Globus pallidus (tissue), 1 donor: ENCODE data around the gene UBB.
A peak's percentile ranks its signal among the peaks of the same experiment; 100 is the strongest.
"Not testable (repeated sequence)": the region's sequence is repeated elsewhere in the genome, so short reads cannot be mapped to it uniquely, and the experiment has no call there.

ENCODE experiments used
- DNase-seq: peaks from one replicate; pipeline ENCODE4 v3.0.0-alpha.2; 2015; ENCODE audit warnings: low spot score

UBB gene

DNA sequence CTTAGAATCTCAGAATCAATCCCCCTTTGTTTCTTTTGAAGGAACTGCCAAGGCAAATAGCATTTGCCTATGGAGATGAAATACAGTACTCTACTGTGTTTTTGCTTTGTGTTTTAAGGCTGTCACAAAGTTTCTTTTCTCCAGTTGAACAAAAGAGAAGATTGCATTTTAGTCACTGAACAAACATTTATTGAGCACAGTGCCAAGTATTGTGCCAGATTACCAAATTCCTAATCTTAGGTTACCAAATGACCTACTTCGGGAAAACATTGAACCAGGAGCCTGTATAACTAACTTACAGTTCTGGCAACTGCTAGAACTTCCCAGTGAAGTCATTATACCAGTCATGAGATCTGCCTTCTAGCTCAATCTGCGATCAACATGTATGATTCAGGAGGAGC is 3.0 kb upstream of the UBB start:
- DNase-seq, result peak; percentile 92

DNA sequence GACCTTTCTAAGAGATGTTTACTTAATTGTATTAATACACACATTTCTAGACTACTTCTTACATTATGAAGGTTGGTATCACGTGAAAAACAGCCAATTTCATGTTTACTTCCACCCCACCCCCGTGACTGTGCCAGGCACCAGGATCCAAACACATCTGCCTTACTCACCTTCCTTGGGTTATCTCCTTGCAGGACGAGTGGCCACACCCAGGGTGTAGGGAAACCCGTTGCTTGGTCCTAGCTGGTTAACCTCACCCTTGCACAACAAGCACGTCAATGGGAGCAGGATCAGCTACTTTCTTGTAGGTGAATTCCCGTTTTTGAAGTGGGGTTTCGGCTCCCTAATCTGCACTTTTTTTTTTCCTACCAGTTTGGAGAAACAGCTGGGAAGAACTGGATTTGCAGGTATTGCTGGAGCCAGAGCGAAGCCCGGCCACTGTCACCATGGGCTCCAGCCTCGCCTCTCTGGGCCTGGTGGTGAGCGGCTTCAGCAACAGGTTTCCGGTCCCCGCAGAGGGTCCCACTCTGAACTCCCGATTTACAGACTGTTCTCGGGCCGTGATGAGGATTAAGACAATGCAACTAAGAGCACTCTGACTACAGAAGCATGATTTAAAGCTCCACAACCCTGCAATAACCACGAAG is 2.1 kb upstream of the UBB start:
- DNase-seq, result peak; percentile 48

- DNase-seq, result no peak
Measured at GRCh38 chr17:16379654-16380053, 1.2 kb upstream of the UBB start.

- DNase-seq, result no peak
Measured at GRCh38 chr17:16381496-16381820, 567 bp downstream of the UBB start.

- DNase-seq, result no peak
Measured at GRCh38 chr17:16383216-16383615, 2.3 kb downstream of the UBB start.

GRCh38 chr17:16383772-16384287 is 2.9 kb downstream of the UBB start:
- DNase-seq, result no peak

DNA sequence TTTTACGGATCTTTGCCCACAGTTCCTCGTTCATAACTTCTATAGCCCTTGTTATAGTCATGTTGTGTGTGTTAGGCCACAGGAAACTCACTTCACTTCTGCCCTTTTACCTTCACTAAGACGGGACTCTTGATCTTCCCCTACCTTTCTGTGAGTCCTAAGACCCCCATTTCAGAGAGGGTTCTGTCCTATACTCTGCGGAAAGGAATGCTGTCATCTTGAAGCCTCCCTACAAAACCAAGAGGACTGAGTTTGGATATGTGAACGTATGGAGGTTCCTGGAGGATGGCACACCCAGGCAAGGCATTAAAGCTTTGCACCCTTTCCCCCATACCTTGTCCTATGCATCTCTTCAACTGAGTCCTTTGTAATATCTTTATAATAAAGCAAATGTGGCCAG is 3.7 kb downstream of the UBB start:
- DNase-seq, result no peak

DNA sequence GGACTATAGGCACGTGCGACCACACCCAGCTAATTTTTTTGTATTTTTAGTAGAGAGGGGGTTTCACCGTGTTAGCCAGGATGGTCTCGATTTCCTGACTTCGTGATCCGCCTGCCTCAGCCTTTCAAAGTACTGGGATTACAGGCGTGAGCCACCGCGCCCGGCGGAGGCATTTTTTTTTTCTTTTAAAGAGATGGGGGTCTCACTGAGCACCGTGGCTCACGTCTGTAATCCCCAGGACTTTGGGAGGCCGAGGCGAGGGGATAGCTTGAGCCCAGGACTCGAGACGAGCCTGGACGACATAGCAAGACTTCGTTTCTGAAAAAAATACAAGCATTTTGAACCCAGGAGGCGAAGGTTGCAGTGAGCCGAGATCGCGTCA is 5.2 kb downstream of the UBB start:
- not testable (repeated sequence) for DNase-seq

- DNase-seq, result no peak
Measured at GRCh38 chr17:16391451-16391850, 10.6 kb downstream of the UBB start.

GRCh38 chr17:16392491-16392890 is 11.6 kb downstream of the UBB start:
- not testable (repeated sequence) for DNase-seq

DNA sequence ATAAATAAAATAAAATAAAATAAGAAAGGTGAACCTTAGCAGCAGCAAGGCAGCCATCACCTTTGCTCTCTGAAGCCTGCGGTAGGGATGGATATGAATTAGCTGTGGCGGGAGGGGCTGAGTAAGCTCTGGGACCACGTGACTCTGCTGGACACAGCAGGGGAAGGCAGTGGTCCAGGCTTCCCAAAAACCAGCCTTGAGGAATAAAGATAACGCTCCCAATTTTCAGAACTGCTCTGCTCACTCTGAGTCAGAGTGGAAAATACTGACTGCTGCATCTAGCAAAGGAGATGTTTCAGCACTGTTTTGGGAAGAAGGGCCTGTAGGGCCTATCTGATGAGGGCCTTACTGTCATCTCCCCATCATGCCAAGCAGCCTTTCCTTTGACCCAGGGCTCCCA is 15.0 kb downstream of the UBB start:
- not testable (repeated sequence) for DNase-seq

- not testable (repeated sequence) for DNase-seq
Measured at GRCh38 chr17:16396693-16397092, 15.8 kb downstream of the UBB start.

DNA sequence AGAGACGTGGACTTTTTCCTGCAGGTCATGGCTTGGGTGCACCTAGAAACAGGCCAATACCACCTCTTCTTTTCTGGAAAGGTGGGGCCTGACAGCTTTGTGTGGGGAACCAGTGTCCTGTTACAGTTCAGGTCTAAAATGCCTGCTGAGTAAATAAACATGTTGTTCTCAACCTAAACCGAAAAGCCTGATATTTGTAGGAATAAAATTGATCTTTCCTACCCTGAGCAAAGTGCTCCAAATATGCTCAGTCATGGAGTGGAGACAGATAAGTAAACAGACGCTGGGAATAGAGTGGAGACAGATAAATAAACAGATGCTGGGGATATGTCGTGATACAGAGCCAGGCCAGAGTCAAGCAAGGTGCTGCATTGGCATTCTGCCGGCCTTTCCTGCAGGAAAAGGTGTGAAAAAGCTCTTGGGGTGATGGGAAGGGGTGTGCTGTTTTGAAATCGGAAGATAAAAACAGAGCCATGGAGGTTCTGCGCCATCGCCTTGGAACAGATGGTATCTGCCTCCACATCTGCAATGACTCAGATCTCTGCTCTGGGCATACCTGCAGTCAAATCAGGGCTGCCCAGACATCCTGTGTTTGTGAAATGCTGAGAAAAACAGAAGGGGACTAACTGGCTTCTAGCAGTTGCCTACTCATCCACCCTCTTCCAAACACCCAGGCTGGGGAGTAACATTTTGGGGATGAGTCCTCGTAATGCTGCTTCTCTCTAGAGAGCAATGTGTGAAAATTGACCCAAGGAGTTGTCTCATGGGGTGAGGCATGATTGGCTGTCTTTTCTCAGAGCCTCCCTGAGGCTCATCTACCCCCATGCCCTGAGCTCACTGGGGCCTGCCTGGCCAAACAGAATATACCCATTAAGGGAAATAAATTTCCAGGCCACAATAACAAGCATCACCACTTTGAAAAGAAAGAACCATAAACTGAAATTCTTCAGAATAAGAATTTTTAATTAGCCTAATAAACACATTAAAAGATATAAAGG is 17.7 kb downstream of the UBB start:
- no peak for DNase-seq

DNA sequence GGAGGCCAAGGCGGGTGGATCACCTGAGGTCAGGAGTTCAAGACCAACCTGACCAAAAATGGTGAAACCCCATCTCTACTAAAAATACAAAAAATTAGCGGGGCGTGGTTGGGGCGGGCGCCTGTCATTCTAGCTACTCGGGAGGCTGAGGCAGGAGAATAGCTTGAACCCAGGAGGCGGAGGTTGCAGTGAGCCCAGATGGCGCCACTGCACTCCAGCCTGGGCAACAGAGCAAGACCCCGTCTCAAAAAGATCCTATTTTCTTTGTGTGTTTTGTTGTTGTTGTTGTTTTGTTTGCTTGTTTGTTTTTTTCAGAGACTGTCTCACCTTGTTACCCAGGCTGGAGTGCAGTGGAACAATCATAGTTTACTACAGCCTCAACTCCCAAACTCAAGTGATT is 23.0 kb downstream of the UBB start:
- not testable (repeated sequence) for DNase-seq

DNA sequence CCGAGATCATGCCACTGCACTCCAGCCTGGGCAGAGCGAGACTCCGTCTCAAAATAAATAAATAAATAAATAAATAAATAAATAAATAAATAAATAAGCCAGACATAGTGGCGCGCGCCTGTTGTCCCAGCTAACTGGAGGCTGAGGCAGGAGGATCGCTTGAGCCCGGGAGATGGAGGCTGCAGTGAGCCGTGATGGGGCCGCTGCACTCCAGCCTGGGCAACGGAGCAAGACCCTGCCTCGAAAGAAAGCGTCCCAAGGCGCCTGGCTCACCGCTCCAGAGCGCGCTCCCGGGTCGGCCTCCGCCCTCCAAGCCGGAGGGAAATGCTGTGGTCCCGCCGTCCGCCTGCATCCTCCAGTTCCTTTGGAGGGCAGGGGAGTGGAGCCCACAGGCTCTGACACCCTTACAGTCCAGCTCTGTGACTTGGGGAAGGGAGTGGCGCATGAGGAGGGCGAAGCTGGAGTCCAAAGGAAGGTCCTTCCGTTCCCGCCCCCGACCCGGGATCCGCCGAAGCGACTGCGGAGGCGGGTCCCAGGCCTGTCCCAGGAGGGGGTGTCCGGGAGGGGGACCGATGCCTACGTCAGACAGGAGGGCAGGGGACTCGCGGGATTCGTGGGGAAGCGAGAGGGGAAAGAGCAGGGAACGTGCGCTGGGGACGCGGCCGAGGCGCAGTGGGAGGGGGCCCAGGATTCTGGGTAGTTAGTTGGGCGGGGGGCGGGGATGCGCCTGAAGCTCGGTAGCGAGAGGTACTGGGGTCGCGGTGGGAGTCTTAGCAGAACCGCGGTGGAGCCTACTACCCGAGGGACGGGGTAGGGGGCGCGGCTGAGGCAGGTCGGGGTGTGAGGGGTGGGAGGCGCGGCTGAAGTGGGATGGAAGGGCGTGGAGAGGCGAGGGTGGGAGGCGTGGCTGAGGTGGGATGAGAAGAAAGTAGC is 26.1 kb downstream of the UBB start:
- no peak for DNase-seq

GRCh38 chr17:16407911-16408588 is 27.2 kb downstream of the UBB start:
- DNase-seq, result peak; percentile 64

- no peak for DNase-seq
Measured at GRCh38 chr17:16415031-16415924, 34.4 kb downstream of the UBB start, which contains the start of gene TRPV2. Gene TRPV2, plus strand, starts transcription at chr17:16415571. Its CDS starts 2,098 bp downstream, at chr17:16417669.

- DNase-seq, result no peak
Measured at GRCh38 chr17:16417399-16417798, 36.5 kb downstream of the UBB start.

- no peak for DNase-seq
Measured at GRCh38 chr17:16417896-16418684, 37.2 kb downstream of the UBB start.

DNA sequence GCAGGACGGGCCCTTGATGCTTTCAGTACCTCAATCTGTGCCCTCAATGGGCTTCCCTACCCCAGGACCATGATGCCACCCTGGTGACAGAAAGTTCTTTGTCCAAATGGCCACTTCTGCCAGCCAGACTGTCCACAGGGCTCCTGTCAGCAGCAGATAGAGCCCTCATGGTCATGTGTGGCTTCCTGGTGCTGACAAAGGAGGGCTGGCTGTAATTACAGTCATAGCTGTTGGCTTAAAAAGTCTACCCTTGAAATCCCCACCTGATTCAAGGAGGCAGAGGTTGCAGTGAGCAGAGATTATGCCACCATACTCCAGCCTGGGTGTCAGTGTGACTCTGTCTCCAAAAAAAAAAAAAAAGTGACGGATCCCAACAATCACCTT is 37.8 kb downstream of the UBB start:
- DNase-seq, result no peak
